GM18526 (cell line): Measurements from ENCODE around the gene KAT2B.

Source experiments
- POLR2A ChIP-seq: IDR thresholded peaks from 3 replicates; pipeline ENCODE4 v1.6.1; 2011; ENCODE audit not compliant: insufficient read length; ENCODE audit errors: extremely low read depth

KAT2B gene

GRCh38 chr3:20073068-20073467 is 32.8 kb downstream of the KAT2B start:
- no peak for TF ChIP-seq POLR2A

GRCh38 chr3:20073683-20074082 is 33.4 kb downstream of the KAT2B start:
- TF ChIP-seq POLR2A, result no peak

- no peak for TF ChIP-seq POLR2A
Observed at GRCh38 chr3:20074226-20075063, 34.2 kb downstream of the KAT2B start.

DNA sequence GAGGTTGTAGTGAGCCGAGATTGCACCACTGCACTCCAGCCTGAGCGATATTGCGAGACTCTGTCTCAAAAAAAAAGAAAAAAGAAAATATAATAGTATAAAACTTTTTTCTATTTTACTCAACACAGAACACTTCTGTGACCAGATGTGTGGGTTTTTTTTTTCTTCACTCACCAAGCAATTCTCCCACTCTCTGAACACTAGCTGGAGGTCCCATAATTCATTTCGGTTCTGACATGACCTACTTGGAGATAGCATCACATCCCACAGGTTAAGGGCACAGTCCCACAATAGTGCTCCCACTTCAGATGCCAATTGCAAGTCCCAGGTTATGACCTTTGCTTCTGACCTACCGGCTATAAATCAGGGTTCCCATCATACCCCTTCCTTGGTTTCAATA is 35.0 kb downstream of the KAT2B start:
- no peak for TF ChIP-seq POLR2A

DNA sequence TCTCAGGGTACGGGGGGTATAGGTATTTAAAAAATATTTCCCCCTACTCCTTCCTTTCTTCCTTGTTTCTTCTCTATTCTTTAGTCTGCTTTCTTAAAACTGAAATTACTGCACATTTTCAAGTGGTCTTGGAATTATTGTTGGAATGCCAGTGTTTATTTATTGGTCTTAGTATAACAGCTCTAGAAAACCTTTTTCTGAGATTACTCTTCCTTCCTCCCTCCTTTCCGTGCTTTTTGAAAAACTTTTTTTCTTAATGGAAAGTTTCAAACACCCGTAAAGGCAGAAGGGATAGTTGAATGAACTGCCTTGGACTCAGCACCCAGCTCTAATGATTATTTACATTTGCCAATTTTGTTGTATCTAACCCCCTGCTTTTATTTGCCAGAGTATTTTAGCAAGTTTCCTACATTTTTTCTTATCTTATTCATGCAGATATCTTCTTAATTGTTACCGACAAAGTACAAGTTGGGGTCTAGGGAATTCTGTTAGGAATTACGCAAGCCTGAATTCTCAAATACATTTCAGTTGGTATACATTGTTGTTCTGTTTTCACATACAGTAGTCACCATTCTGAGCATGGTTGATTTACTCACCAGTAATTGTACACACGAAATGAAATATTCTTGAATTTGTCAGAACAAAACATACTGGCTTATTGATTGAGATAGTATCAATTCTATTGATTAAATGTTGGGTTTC is 36.2 kb downstream of the KAT2B start:
- TF ChIP-seq POLR2A, result no peak

DNA sequence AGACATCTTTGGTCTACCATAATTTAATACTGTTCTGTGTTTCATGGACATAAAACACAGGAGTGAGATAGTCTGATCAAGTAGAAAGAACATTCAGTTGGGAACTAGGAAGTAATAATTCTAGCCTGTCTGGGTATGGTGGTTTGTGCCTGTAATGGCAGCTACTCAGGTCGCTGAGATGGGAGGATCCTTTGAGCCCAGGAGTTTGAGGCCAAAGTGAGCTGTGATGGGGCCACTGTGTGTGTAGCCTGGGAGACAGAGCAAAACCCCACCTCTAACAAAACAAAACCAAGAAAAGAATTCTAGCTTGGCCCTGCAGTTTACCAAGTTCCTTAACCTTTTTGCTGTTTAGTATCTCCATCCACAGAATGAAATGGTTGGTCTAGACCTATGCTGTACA is 36.8 kb downstream of the KAT2B start:
- no peak for TF ChIP-seq POLR2A

DNA sequence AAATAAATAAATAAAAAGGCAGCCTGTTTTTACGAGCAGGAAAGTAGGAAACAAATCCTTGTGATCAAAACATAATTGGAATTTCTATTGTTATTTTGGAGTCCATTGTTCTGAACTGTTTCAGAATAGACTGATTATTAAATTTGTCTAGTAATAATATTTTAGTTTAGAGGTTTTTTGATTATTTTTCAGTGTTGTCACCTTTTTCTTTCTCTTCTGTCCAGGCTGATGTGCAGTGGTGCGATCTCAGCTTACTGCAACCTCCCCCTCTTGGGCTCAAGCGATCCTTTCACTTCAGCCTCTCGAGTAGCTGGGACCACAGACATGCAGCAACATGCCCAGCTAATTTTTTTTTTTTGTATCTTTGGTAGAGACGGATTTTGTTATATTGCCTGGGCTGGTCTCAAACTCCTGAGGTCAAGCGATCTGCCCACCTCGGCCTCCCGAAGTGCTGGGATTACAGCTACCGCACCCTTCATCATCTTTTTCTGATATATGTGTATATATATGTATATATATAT is 38.0 kb downstream of the KAT2B start:
- TF ChIP-seq POLR2A, result no peak

DNA sequence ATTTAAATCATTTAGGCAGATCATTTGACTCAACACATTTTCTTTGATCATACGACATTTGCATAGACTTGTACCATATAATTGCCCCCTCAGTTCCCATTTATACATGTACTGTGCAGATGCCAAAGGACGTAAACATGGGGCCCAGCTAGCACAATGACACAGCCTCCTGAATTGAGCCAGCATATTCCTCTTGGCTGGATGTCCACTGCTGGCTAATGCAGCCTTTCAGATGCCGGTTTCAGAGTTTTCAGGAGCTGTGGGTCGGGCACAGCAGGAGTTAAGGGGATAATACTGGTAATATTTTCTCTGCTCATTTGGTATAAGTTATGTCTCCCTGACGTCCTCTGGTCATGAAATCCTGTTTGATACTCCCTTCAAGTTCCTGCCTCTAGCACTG is 39.4 kb downstream of the KAT2B start:
- TF ChIP-seq POLR2A, result no peak

DNA sequence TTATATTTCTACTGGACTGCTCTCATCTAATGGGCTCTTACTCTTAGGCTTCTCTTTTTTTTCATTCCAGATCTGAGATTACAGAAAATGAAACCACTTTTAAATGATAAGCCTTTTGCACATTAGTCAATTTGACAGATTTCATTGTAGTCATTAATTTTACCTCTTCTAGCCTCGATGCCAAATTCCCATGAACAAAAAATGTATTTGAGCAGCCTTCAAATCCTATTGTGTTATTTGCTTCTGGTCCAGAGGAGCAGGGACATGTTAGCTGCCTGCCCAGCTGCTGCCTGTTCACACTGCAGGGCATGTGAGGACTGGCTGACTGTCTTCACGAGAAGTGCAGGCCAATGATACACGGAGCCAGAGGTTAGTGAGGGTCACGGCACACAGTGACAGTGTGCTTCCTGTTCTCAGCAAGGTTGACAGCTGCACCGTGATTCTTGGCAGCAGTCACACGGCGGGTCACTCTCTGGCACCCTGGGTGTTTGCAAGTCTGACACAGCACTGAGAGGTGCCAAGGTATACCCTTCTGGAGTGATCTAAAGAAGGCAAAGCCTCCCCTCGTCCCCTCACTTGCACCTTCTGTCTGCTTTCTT is 40.8 kb downstream of the KAT2B start:
- TF ChIP-seq POLR2A, result no peak

DNA sequence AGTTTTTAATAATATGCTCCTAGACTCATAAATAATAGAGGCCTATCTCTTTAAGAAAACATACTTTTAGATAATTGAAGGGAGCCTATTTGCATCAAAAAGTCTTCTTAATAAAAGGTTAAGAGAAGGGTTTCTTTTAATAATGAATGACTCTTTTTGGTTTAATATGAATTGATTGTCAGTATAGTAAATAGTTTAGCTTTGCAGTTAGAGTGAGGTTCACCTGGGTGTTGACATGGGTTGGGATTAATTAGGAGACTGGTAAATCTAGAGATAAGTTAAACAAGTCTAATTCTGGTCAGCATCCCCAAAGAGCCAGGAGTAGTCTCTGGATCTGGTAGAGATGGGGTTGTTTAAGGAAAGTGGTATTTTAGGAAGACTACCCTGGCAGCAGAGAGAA is 43.0 kb downstream of the KAT2B start:
- no peak for TF ChIP-seq POLR2A

- TF ChIP-seq POLR2A, result no peak
Observed at GRCh38 chr3:20083953-20084352, 43.7 kb downstream of the KAT2B start.

DNA sequence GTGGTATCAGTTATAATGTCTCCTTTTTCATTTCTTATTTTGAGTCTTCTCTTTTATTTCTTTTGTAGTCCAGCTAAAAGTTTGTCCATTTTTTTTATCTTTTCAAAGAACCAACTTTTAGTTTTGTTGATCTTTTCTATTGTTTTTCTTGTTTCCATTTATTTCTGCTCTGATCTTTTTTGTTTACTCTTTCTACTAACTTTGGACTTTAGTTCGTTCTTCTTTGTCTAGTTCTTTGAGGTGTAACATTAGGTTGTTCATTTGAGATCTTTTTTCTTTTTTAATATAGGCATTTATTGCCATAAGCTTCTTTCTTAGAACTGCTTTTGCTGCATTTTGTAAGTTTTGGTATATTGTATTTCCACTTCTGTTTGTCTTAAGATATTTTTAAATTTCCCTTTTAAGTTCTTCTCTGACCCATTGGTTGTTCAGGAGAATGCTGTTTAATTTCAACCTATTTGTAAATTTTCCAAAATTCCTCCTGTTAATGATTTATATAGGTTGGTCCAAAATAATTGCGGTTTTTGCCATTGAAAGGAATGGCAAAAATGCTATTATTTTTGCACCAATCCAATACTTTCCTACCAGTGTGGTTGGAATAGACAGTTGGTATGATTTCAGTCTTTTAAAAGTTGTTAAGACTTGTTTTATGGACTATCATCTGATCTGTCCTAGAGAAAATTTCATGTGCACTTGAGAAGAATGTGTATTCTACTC is 51.2 kb downstream of the KAT2B start:
- no peak for TF ChIP-seq POLR2A

- TF ChIP-seq POLR2A, result no peak
Observed at GRCh38 chr3:20095470-20095869, 55.2 kb downstream of the KAT2B start.

DNA sequence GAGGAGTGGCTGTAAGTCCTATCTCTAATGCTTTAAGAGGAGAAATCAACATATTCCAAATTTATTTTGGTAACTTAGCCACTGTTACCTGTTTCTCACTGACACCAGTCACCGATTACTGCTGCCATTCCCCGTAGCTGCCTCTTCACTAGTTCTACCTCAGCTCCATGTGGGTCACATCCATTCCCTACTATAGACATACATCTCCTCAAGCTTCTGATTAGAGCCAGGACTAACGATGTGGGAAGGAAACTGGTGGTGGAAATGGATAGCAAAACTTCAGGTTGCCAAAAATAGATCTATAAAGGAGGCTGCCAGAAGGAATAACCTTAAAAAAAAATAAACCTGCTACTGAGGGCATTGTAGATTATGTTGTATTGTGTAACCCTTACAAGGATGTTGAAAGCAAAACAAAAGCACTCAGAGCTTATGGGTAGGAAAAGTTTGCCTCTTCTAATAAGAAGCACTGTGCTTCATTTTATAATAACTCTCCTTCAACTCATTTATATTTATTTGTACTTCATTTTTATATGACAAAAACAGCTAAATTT is 56.0 kb downstream of the KAT2B start:
- no peak for TF ChIP-seq POLR2A

DNA sequence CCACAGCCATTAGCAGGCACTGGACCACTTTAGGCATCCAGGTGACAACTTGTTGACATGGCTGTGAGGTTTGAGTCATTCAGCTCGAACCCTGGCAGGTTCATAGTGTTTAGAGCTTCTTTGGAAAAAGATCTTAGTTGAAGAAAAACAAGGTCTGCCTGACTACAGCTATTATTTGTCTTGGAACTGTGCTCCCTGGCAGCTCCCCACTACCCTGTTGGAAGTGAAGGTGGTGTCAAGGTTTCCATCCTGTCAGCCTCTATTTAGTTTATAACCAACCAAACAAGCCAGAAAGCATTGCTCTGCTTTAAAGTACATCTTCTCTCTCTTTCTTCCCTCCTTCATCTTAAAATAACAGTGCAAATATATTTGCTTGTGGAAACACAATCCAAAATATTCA is 56.8 kb downstream of the KAT2B start:
- TF ChIP-seq POLR2A, result no peak

DNA sequence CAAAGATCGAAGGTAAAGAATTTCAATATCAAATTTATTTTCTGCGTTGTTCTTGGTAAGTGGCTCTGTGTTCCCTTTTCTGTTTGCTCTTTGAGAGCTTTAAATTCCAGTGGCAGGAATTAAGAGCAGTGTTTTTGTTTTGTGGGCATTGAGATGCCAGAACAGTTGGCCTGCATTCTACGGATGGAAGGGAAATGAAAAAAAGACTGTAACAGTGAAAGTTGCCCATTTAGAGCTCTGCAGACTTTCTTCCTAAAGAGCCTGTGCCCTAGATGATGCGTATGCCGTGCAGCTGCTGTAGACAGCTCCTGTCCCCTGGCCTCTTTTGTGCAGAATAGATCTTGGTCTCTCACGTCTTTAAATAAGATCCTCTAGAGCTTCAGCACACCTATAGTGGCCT is 58.8 kb downstream of the KAT2B start:
- TF ChIP-seq POLR2A, result no peak

GRCh38 chr3:20100151-20100550 is 59.9 kb downstream of the KAT2B start:
- TF ChIP-seq POLR2A, result no peak
